Activated T-cell treated with anti-CD3 and anti-CD28 coated beads, Interleukin-2, amount 50 U/mL, for 4 hours (primary cell): Measurements from ENCODE around the gene ARHGEF26. TPM values are rescaled to one million over a fixed set of nuclear protein-coding genes. Genes with fewer than 3 reads are reported as not detected.

Source experiments
- total RNA-seq, 3 donors: library from RNA; stranded (reverse); gene quantifications; one replicate each; pipeline ENCODE4 v1.2.1, GENCODE V29; 2021

ARHGEF26 gene
- total RNA-seq, 3 donors from 2014 or later, result 0.05 to 0.15 TPM; not detected in 1

Other genes with a start within 250 kb of the ARHGEF26 start
- gene DHX36, start 203.1 kb downstream of the ARHGEF26 start, total RNA-seq, result 10 to 100 TPM; 73.9 to 89.1 (median 85.4) TPM